Astrocyte of the spinal cord (primary cell): ENCODE measurements around the gene AUTS2.

ENCODE experiments used
- DNase-seq: peaks from one replicate; pipeline ENCODE4 v3.0.0; 2011; ENCODE audit warnings: low read depth, low spot score
- H3K4me3 ChIP-seq: 2 replicates; pipeline ENCODE4 v1.5.1; 2011; ENCODE audit warnings: low read depth, mild to moderate bottlenecking, low read length, moderate library complexity
- in situ Hi-C: cut with HindIII; loops from 2 replicates; pipeline ENCODE4 v1.10.0; 2017; ENCODE audit warnings: low sequenced_read_pairs
- TF ChIP-seq, protein P1 (sequence below): IDR thresholded peaks from 2 replicates; pipeline ENCODE4 v1.5.1; 2012; ENCODE audit warnings: low read depth, mild to moderate bottlenecking, low read length, inconsistent platforms

Gene AUTS2

GRCh38 chr7:69804962-69805361 is 206.7 kb downstream of the AUTS2 start:
- no peak for DNase-seq
- TF ChIP-seq, protein P1, sequence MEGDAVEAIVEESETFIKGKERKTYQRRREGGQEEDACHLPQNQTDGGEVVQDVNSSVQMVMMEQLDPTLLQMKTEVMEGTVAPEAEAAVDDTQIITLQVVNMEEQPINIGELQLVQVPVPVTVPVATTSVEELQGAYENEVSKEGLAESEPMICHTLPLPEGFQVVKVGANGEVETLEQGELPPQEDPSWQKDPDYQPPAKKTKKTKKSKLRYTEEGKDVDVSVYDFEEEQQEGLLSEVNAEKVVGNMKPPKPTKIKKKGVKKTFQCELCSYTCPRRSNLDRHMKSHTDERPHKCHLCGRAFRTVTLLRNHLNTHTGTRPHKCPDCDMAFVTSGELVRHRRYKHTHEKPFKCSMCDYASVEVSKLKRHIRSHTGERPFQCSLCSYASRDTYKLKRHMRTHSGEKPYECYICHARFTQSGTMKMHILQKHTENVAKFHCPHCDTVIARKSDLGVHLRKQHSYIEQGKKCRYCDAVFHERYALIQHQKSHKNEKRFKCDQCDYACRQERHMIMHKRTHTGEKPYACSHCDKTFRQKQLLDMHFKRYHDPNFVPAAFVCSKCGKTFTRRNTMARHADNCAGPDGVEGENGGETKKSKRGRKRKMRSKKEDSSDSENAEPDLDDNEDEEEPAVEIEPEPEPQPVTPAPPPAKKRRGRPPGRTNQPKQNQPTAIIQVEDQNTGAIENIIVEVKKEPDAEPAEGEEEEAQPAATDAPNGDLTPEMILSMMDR: no peak
- no peak overlapping the region for H3K4me3 ChIP-seq
- in situ Hi-C loops: no loop called here

- TF ChIP-seq, protein P1: no peak
- no peak overlapping the region for H3K4me3 ChIP-seq
- in situ Hi-C loops: no loop called here
- DNase-seq: peak; percentile 23
These were observed 210.1 kb downstream of the AUTS2 start for GRCh38 chr7:69808391-69808790.

DNA sequence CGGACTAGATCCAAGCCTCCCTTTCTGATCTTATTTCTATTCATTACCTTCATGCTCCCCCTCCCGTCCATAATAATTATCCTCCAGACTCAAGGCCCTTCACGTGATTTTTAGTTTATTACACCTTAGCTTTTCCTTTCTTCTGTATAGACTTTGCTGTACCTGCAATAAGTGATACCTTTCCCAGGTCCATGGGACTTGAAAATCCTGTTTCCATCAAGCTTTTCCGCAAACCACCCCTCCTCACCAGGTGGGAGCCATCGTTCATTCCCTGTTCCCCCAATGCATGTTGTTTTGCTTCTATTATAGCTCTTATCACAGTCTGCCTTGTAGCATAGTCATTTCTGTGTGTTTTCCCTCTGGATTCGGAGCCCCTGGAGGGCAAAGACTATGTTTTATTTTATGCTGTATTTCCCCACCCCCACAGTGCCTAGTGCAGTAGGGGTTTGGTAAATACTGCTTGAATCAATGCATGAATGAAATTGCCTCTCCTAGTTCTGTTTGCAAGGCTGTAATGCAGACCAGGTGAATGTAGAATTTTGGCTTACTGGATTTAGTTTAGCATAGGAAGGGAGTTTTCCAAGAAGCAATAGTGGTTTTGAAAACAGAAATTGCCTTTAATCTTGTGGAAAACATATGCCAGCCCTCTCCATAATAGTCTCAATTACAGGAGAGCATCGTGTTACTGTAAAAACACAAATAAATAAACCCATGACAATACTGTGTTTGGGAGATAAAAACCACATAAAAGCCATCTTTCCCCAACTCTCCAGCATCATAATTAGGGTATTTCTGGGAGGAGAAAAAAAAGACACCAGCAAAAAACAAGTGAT is 213.4 kb downstream of the AUTS2 start:
- H3K4me3 ChIP-seq: no peak overlapping the region
- in situ Hi-C loops: no loop called here
- TF ChIP-seq, protein P1: no peak
- DNase-seq: no peak

GRCh38 chr7:69812756-69813155 is 214.5 kb downstream of the AUTS2 start:
- no peak for DNase-seq
- in situ Hi-C loops: no loop called here
- no peak overlapping the region for H3K4me3 ChIP-seq
- TF ChIP-seq, protein P1: no peak

DNA sequence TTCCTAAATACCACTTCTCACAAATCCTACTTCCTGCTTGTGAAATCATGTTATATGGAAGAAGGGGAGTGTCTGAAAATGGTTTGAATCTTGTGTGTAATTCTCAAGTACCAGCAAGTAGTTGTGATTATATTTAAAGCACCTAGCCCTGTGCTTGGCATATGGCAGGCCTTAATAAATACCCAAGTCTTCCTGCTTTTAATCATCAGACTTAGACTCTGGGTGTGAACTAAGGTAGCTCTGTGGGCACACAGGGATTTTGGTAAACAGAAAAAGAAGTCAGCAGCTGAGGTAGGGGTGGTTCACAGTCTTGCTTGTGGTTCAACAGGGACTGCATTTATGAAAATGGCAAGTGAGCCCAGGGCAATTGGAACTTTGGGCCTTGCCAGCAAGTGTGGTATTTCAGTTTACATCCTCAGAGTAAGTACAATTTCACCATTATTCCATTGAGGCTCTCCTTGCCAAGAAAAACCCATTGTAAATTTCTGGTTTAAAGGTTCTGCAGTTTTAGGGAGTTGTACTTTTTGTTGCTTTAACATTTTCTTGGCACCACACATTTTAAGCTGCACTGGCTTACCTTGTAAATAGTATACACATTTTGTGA is 215.5 kb downstream of the AUTS2 start:
- no peak overlapping the region for H3K4me3 ChIP-seq
- DNase-seq: no peak
- TF ChIP-seq, protein P1: no peak
- in situ Hi-C loops: no loop called here

DNA sequence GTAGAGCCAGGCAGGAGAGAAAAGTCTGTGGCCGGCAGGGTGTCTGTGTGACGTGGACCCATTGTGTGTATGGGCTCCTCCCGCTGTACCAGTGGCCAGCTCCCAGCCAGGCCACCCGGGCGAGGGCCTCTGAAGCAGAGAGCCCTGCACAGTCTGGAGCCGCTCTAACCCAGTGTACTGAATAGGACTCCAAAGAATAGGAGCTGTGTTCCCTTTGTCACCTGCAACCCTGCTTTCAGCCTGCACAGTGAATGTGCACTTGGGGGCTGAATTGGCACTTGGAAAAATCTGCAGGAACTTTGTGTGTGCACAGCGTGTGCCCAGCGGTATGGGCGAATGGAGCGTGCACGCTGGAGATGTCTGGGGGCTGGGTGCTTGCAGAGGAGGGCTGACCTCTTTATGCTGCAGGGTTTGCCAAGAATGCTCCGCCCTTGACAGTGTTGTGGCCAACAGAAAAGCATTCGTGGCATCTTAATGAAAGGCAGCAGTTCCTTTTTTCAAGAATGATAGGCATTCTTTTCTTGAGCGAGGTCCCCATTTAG is 216.2 kb downstream of the AUTS2 start:
- DNase-seq: peak; percentile 34

More for the DNA sequence above, 216.2 kb downstream of the AUTS2 start:
- in situ Hi-C loops: no loop called here
- TF ChIP-seq, protein P1: no peak
- H3K4me3 ChIP-seq: no peak overlapping the region
